ENCODE data around the gene PTAFR. TPM values are rescaled to one million over a fixed set of nuclear protein-coding genes. Genes with fewer than 3 reads are reported as not detected.

Gene PTAFR
- polyA plus RNA-seq, 1 donor from 2014 or later = 14.6 TPM

- Mint-ChIP-seq H3K4me1 (peaks cover 25 to 31% (median 26%) of the 10 kb centered on the region in 3 donors), H3K27me3 (no peaks in the 10 kb centered on the region), H3K27ac (no peak overlapping the region), H3K4me3 (peak overlapping the region in 2 of 4 donors; percentile 52 to 80), H3K9me3 (no peaks in the 10 kb centered on the region), H3K36me3 (no peaks in the 10 kb centered on the region)
Measured at GRCh38 chr1:28126783-28127490, 49.6 kb downstream of the PTAFR start.

GRCh38 chr1:28126212-28126611 is 50.3 kb downstream of the PTAFR start:
- Mint-ChIP-seq H3K4me3 (peak overlapping the region in 1 of 4 donors; percentile 80), H3K27me3 (no peaks in the 10 kb centered on the region), H3K9me3 (no peaks in the 10 kb centered on the region), H3K27ac (no peak overlapping the region), H3K36me3 (no peaks in the 10 kb centered on the region), H3K4me1 (peaks cover 23 to 29% (median 27%) of the 10 kb centered on the region in 3 donors)

GRCh38 chr1:28123461-28123961 is 53.0 kb downstream of the PTAFR start:
- Mint-ChIP-seq H3K36me3 (no peaks in the 10 kb centered on the region), H3K27me3 (no peaks in the 10 kb centered on the region), H3K4me1 (peaks cover 25 to 29% (median 27%) of the 10 kb centered on the region in 3 donors), H3K9me3 (no peaks in the 10 kb centered on the region), H3K27ac (no peak overlapping the region), H3K4me3 (peak overlapping the region in 1 of 4 donors; percentile 14)

GRCh38 chr1:28122183-28122582 is 54.3 kb downstream of the PTAFR start:
- Mint-ChIP-seq H3K27me3 (no peaks in the 10 kb centered on the region), H3K4me1 (peaks cover 15 to 18% (median 16%) of the 10 kb centered on the region in 3 donors)

GRCh38 chr1:28119556-28119955 is 56.9 kb downstream of the PTAFR start:
- H3K27me3 Mint-ChIP-seq = no peaks in the 10 kb centered on the region
- H3K9me3 Mint-ChIP-seq = no peaks in the 10 kb centered on the region
- peaks cover 4 to 9% (median 6%) of the 10 kb centered on the region in 3 donors for H3K4me1 Mint-ChIP-seq
- H3K27ac Mint-ChIP-seq = no peak overlapping the region
- H3K36me3 Mint-ChIP-seq = no peaks in the 10 kb centered on the region
- no peak overlapping the region for H3K4me3 Mint-ChIP-seq

More at GRCh38 chr1:28122183-28122582, 54.3 kb downstream of the PTAFR start:
- Mint-ChIP-seq H3K27ac (no peak overlapping the region), H3K36me3 (no peaks in the 10 kb centered on the region), H3K4me3 (no peak overlapping the region), H3K9me3 (no peaks in the 10 kb centered on the region)

GRCh38 chr1:28118640-28119307 is 57.7 kb downstream of the PTAFR start:
- Mint-ChIP-seq H3K9me3 (no peaks in the 10 kb centered on the region), H3K27me3 (no peaks in the 10 kb centered on the region), H3K4me3 (no peak overlapping the region), H3K4me1 (peaks cover 4 to 9% (median 6%) of the 10 kb centered on the region in 3 donors), H3K36me3 (no peaks in the 10 kb centered on the region), H3K27ac (no peak overlapping the region)

- Mint-ChIP-seq H3K4me3 (no peak overlapping the region), H3K9me3 (no peaks in the 10 kb centered on the region), H3K4me1 (peaks cover 7 to 13% (median 12%) of the 10 kb centered on the region in 3 donors), H3K27me3 (no peaks in the 10 kb centered on the region), H3K27ac (no peak overlapping the region), H3K36me3 (no peaks in the 10 kb centered on the region)
Measured at GRCh38 chr1:28115267-28115666, 61.2 kb downstream of the PTAFR start.

- H3K36me3 Mint-ChIP-seq = no peaks in the 10 kb centered on the region
- peaks cover 7 to 13% (median 12%) of the 10 kb centered on the region in 3 donors for H3K4me1 Mint-ChIP-seq
- no peak overlapping the region for H3K4me3 Mint-ChIP-seq
- no peak overlapping the region for H3K27ac Mint-ChIP-seq
- no peaks in the 10 kb centered on the region for H3K27me3 Mint-ChIP-seq
- no peaks in the 10 kb centered on the region for H3K9me3 Mint-ChIP-seq
Measured at GRCh38 chr1:28114844-28115243, 61.6 kb downstream of the PTAFR start.

- Mint-ChIP-seq H3K9me3 (no peaks in the 10 kb centered on the region), H3K4me1 (peaks cover 7 to 13% (median 12%) of the 10 kb centered on the region in 3 donors), H3K4me3 (no peak overlapping the region), H3K27ac (no peak overlapping the region), H3K27me3 (no peaks in the 10 kb centered on the region), H3K36me3 (no peaks in the 10 kb centered on the region)
Measured at GRCh38 chr1:28113242-28113572, 63.3 kb downstream of the PTAFR start.

- Mint-ChIP-seq H3K4me3 (no peak overlapping the region), H3K4me1 (peaks cover 7 to 13% (median 12%) of the 10 kb centered on the region in 3 donors), H3K27me3 (no peaks in the 10 kb centered on the region), H3K36me3 (no peaks in the 10 kb centered on the region), H3K9me3 (no peaks in the 10 kb centered on the region), H3K27ac (peak overlapping the region in 1 of 3 donors; percentile 40)
Measured at GRCh38 chr1:28112388-28113241, 63.9 kb downstream of the PTAFR start.

- no peaks in the 10 kb centered on the region for H3K9me3 Mint-ChIP-seq
- peak overlapping the region in 1 of 4 donors; percentile 1 for H3K4me3 Mint-ChIP-seq
- no peaks in the 10 kb centered on the region for H3K27me3 Mint-ChIP-seq
- H3K4me1 Mint-ChIP-seq = peaks cover 7 to 13% (median 12%) of the 10 kb centered on the region in 3 donors
- no peaks in the 10 kb centered on the region for H3K36me3 Mint-ChIP-seq
- H3K27ac Mint-ChIP-seq = peak overlapping the region; percentile 6 to 40 (median 28)
Measured at GRCh38 chr1:28111157-28111556, 65.3 kb downstream of the PTAFR start.

- no peaks in the 10 kb centered on the region for H3K9me3 Mint-ChIP-seq
- H3K27ac Mint-ChIP-seq = no peak overlapping the region
- H3K4me1 Mint-ChIP-seq = peaks cover 7 to 13% (median 12%) of the 10 kb centered on the region in 3 donors
- H3K4me3 Mint-ChIP-seq = no peak overlapping the region
- H3K27me3 Mint-ChIP-seq = no peaks in the 10 kb centered on the region
- no peaks in the 10 kb centered on the region for H3K36me3 Mint-ChIP-seq
Measured at GRCh38 chr1:28110555-28110954, 65.9 kb downstream of the PTAFR start.

- Mint-ChIP-seq H3K27me3 (no peaks in the 10 kb centered on the region), H3K4me3 (no peak overlapping the region), H3K9me3 (no peaks in the 10 kb centered on the region), H3K4me1 (peaks cover 7 to 8% (median 8%) of the 10 kb centered on the region in 3 donors), H3K27ac (no peak overlapping the region), H3K36me3 (no peaks in the 10 kb centered on the region)
Measured at GRCh38 chr1:28109639-28110038, 66.9 kb downstream of the PTAFR start.

GRCh38 chr1:28108001-28108400 is 68.5 kb downstream of the PTAFR start:
- Mint-ChIP-seq H3K4me1 (peaks cover 7 to 8% (median 7%) of the 10 kb centered on the region in 3 donors), H3K27ac (peak overlapping the region in 1 of 3 donors; percentile 4), H3K36me3 (no peaks in the 10 kb centered on the region), H3K9me3 (no peaks in the 10 kb centered on the region), H3K27me3 (no peaks in the 10 kb centered on the region), H3K4me3 (no peak overlapping the region)
